Placental epithelial cell (primary cell): Measurements from ENCODE around the gene DTHD1. TPM values are rescaled to one million over a fixed set of nuclear protein-coding genes. Genes with fewer than 3 reads are reported as not detected.

Experiments
- total RNA-seq: library from RNA; depleted of rRNA; stranded (reverse); fragments of >200 nt; gene quantifications from 2 replicates; pipeline ENCODE4 v1.2.3, GENCODE V29; 2012

DTHD1 gene
- total RNA-seq = not detected in 2 replicates

DNA sequence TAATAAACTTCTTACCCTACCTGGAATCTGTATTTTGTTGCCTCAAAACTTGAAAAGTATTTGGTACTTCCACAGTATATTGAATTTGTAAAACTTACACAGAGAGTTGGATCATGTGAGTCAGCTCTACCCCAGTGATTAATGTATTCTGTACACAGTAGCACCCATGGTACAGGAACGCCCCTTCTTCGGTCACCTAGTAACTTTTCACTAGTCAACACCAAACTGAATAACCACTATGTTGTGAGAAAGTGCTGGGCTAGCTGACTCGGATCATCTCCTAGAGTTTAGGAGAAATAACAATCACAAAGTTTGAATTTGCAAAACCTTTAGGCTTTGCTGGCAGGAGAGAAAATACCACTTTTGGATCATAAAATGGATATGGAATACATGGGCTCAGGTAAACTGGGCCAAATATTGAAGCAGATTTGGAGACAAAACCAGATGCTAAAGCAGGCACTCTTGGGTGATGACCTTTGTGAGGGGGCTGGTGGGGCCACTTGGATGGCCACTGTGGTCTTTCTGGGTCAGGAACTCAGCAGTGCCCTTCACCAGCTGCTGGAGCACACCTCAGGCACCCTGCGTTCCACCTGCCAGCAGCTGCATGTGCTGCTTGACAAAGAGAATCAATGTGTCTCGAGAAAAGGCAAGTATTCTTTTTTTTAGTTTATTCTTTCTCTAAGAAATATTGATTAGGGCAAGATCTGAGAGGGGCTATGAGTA, at the start of gene DTHD1:
TSS of gene DTHD1 (plus strand) at position 233 of the 723 bp plus-strand sequence. CDS start at position 376, 143 bp downstream.

DNA sequence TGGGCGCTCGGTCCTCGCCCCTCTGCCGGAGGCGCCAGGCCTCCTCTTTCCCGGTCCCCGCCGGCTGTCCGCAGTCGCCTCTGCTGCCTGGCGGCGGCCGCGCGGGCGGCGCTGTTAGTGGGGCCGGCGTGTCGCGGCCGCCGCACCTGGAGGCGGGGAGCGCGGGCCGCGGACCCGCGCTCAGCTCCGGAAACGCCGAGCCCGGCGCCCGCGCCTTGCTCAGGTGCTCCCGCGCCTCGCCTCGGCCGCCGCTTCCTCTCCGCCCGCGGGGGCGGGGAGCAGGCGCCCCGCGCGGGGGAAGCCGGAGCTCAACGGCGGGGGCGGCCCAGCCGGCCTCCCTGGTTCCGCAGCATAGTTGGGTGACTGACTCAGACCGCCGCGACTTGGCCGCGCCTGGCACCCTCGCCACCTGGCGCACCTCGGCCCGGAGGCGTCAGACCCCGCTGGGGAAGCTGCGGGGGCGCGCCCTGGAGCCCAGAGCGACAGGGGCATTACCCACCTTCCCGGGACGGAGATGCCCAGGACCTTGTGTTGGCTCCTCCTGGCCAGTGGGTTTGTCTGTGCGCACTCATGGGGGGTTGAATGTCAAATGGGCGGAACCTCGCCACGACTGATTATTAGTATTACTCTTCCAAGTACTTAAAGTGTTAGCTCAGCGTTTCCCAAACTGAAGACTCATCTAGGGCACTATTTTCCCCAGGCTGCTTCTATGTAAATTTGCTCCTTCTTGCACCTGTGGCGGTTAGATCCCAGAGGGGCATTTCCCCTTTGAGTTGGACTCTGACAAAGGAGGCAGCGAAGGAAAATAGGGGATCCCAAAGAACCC, 36.9 kb upstream of the DTHD1 start, which contains the start of gene ARAP2:
TSS of gene ARAP2 (minus strand) at position 258 of the 826 bp plus-strand sequence. CDS start 15,028 bp downstream, outside the sequence.

Other genes starting within 250 kb of the DTHD1 start
- 30.5 and 43.6 TPM in 2 replicates for gene ARAP2, start 37.1 kb upstream of the DTHD1 start, total RNA-seq